GM18517 (cell line): ENCODE measurements around the gene RALGPS2.
"Not testable (repeated sequence)": the region's sequence is repeated elsewhere in the genome, so short reads cannot be mapped to it uniquely, and the experiment has no call there.

Source experiments
- ATAC-seq: cut with Tn5 transposase; IDR thresholded peaks from one replicate; pipeline ENCODE4 v1.9.1; 2021; ENCODE audit warnings: mild to moderate bottlenecking, moderate library complexity; ENCODE audit not compliant: unreplicated experiment

RALGPS2 gene

DNA sequence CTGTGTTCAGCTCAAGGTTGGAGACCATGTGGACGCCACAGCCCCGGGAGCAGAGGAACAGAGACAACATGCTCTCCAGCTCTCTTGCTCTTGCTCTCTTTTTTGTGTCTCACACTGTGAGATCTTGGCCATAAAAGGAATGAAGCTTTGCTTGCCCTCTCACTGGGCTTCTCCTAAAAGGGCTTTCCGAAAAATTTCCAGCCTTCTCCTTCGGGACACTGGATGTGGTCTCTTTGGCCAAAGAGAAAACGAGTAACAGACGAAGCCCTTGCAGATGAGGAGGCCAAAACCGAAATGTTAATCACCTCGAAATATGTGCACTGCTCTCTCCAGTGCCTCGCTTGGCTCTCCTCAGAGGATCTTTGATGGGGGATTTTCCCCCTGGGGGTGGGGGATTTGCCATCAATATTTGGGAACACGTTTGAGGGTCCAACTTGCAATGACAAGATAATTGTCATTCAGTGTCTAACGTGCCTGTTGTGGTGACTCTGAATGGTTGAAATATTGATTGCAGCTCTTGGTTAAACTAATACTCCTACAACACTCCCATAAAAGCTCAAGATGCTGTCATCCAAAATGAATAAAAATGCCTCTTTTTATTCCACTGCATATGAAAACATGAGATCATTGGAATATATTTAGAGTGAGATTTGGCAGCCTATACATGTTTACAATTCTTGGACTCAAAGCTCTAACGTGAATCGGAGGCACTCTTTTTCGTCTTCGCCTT is 214.5 kb downstream of the RALGPS2 start:
- ATAC-seq = no peak

GRCh38 chr1:178940068-178940765 is 215.2 kb downstream of the RALGPS2 start:
- ATAC-seq = no peak

DNA sequence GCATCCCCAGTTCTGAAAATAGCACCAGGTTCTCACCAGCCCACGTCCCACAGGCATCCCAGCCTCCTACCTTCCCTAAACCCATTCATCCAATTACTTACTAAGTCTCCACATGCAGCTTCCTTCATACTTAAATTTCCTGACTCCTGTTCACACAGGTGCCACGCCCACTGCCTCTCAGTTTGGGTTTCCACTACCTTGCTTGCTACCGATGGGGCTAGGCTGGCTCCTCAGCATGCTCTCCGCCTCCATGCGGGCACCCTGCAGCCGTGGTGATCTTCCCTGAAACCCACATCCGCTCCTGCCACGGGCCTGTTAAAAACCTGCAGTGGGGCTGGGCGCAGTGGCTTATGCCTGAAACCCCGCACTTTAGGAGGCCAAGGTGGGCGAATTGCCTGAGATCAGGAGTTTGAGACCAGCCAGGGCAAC is 216.2 kb downstream of the RALGPS2 start:
- ATAC-seq = no peak

DNA sequence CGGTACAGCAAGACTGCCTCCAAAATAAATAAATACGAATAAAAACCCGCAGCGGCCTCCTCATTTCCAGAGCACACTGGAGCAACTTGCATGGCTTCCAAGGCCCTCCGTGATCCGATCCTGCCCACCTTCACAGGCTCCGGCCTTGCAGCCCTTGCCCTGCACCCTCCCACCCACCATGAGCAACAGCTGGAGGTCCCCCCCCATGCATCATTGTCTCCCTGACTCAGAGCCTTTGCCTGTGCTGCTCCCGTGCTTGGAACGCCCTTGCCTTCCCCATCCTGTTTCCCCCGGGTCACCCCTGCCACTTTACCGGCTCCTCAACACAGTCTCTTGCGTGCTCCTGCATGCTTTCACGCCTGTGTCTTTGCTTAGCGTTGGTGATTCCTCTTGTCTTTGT is 216.8 kb downstream of the RALGPS2 start:
- no peak for ATAC-seq

- no peak for ATAC-seq
Measured at GRCh38 chr1:178942285-178943198, 217.5 kb downstream of the RALGPS2 start.

DNA sequence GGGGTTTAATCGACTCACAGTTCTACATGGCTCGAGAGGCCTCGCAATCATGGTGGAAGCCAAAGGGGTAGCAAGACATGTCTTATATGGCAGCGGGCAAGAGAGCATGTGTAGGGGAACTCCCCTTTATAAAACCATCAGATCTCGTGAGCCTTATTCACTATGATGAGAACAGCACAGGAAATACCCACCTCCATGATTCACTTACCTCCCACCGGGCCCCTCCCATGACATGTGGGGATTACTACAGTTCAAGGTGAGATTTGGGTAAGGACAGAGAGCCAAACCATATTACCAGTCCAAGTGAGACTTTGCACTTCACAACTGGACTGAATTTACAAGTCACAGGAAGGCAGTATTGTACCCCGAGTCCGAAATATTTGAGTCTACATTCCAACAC is 219.7 kb downstream of the RALGPS2 start:
- no peak for ATAC-seq

GRCh38 chr1:178945763-178946266 is 220.8 kb downstream of the RALGPS2 start:
- no peak for ATAC-seq

DNA sequence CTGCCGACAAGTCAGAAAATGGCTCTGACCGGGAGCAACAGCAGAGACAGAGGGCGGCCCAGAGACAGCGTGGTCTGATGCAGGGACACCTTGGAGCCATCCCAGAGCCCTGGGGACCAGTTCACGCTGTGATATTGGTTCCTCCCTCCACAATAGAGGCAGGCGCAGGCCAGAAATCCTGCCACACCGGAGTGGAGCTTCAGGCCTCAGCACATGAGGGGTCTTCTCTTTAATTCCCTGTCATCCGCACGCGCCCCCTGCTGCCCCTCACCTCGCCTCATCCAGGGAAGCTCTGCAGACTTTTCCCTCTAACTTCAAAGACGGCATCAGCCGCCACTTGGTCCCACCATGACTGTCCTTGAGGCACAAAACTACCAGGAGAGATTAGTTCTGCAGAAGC is 221.4 kb downstream of the RALGPS2 start:
- ATAC-seq = no peak

DNA sequence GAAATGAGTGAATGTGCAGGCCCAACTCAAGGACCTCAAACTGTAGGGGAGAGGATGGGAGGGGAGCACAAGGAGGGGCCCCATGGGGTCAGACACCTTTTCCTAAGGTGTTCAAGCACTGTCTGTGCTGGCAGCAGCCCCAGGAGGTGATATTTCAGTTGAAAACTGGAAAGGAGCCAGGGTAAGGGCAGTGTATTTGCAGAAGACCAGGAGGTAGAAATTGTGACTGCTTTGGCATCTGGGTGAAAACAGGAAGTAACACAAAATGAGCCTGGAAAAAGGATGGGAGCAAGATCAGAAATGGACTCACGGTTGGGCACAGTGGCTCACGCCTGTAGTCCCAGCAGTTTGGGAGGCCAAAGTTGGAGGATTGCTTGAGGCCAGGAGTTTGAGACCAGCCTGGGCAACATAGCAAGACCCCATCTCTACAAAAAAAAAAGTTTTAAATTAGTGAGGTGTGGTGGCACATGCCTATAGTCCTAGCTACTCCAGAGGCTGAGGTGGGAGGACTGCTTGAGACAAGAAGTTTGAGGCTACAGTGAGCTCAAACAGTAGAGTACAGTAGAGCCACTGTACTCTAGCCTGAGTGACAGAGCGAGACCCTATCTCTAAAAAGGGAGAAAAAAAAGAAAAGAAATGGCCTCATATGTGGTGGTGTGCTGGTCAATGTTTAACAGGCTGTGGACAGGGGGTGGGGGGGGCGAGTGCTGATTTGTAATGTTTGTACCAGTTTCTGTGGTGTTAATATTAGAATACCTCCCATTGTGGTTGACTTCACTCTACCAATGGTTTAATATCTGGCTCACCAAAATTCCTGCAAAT is 222.0 kb downstream of the RALGPS2 start:
- ATAC-seq = no peak

GRCh38 chr1:178947677-178947981 is 222.6 kb downstream of the RALGPS2 start:
- ATAC-seq = no peak

DNA sequence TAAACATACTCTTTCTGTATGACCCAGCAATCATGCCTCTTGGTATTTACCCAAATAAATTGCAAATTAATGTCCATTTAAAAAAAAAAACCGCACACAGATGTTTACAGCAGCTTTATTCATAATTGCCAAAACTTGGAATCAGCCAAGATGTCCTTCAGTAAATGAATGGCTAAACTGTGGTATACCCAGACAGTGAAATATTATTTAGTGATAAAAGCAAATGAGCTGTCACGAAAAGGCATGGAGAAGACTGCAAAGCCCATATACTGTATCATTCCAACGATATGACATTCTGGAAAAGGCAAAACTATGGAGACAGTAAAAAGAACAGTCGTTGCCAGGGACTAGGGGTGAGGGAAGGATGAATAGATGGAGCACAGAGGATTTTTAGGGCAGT is 223.6 kb downstream of the RALGPS2 start:
- no peak for ATAC-seq

DNA sequence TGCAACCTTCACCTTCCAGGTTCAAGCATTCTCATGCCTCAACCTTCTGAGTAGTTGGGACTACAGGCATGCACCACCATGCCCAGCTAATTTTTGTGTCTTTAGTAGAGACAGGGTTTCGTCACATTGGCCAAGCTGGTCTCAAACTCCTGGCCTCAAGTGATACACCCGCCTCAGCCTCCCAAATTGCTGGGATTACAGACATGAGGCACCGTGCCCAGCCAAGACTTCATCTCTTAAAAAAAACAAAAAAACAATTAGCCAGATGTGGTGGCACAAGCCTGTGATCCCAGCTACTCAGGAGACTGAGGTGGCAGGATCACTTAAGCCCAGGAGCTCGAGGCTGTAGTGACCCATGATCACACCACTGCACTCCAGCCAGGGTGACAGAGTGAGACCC is 224.8 kb downstream of the RALGPS2 start:
- not testable (repeated sequence) for ATAC-seq

- no peak for ATAC-seq
Measured at GRCh38 chr1:178951600-178951999, 226.6 kb downstream of the RALGPS2 start.

DNA sequence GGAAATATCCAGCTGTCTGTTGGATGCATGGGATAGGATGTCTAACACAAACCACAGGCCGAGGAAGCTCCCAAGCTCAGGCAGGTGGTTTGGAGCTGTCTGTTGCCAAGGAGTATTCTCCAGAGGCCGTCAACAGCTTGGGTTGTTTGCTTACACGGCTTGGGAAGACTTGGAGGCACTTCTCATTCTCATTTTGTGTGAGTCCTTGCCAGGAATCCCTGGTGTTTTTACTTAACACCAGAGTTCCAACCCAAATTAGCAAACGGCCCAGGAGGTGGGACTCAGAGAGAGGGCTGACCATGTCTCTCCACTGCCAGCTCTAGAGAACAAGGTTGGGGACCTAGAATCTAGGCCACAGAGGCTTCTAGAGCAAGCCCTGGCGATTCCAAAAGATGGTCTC is 228.0 kb downstream of the RALGPS2 start:
- ATAC-seq = no peak

- no peak for ATAC-seq
Measured at GRCh38 chr1:178953538-178954324, 228.7 kb downstream of the RALGPS2 start.

- no peak for ATAC-seq
Measured at GRCh38 chr1:178954325-178954690, 229.3 kb downstream of the RALGPS2 start.

- ATAC-seq = no peak
Measured at GRCh38 chr1:178954937-178955336, 229.9 kb downstream of the RALGPS2 start.

GRCh38 chr1:178955391-178955954 is 230.4 kb downstream of the RALGPS2 start:
- ATAC-seq = no peak

DNA sequence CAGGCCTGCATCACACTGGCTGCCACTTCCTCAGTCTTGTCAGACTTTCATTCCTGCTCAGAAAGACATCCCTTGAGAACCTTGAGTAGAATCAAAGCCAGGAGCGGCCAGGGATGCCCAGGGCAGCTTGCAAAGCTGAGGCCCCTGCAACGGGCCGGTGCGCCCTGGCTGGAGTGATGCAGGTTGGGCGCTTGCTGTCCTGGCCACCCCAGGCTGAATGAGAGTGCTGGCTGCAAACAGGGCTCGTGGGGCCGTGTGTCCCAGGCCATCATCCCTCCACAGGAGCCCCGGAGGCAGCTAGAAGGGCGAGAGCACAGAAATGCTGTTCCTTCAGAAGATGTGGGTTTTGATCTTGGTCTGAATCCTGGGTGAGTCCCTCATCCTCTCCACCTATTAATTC is 233.4 kb downstream of the RALGPS2 start:
- ATAC-seq = no peak
